Thyroid gland (tissue), 4 donors: Measurements from ENCODE around the gene ADGRG1. TPM values are rescaled to one million over a fixed set of nuclear protein-coding genes. Genes with fewer than 3 reads are reported as not detected.

Experiments used
- DNase-seq, 2 donors: peaks; one replicate each; pipeline ENCODE4 v3.0.0-alpha.2; 2019
- H3K27ac ChIP-seq, 3 donors: fragments of 200-600 bp; sonication (generic); 1 replicate in 2 of 3; 2 replicates in 1 of 3; pipeline ENCODE4 v1.5.1; 2016 to 2019; ENCODE audit warnings: mild to moderate bottlenecking in 1 of 3, moderate library complexity in 1 of 3
- H3K27me3 ChIP-seq: fragments of 200-600 bp; sonication (generic); one replicate; pipeline ENCODE4 v1.5.1; 2019
- H3K36me3 ChIP-seq, 2 donors: fragments of 200-600 bp; sonication (generic); one replicate each; pipeline ENCODE4 v1.5.1; 2016 to 2019
- H3K4me1 ChIP-seq, 2 donors: fragments of 200-600 bp; sonication (generic); one replicate each; pipeline ENCODE4 v1.5.1; 2017 to 2019
- H3K4me3 ChIP-seq, 3 donors: fragments of 200-600 bp; sonication (generic); replicated peaks in 1 of 3; 1 replicate in 2 of 3; 2 replicates in 1 of 3; pipeline ENCODE4 v1.5.1; 2016; ENCODE audit warnings: mild to moderate bottlenecking in 1 of 3
- H3K9me3 ChIP-seq: fragments of 200-600 bp; sonication (generic); one replicate; pipeline ENCODE4 v1.5.1; 2017
- POLR2A ChIP-seq, 2 donors: fragments of 450-650 bp; IDR thresholded peaks; one replicate each; pipeline ENCODE4 v1.6.1; 2017; ENCODE audit warnings: antibody characterized with exemption in 2 of 2, mild to moderate bottlenecking in 2 of 2, moderate library complexity in 1 of 2
- WGBS, 2 donors: methylation state at CpG; one replicate each; pipeline ENCODE4 v1.1.5; 2017; 5-methylcytosine and 5-hydroxymethylcytosine counted together
- intact Hi-C: fragments of 100-400 bp; cut with DNase I; formaldehyde crosslinking; loops from one replicate; pipeline ENCODE4 v1.15.1; 2023
- total RNA-seq, 4 donors: library from RNA; depleted of rRNA; stranded (reverse); fragments of >200 nt; gene quantifications; one replicate each; pipeline ENCODE4 v1.2.3, GENCODE V29; 2016
- TF ChIP-seq, protein P1 (sequence below), 6 experiments: fragments of 200-600 bp in 3 of 6; fragments of 450-650 bp in 3 of 6; sonication (generic) in 3 of 6; IDR thresholded peaks; one replicate each; pipeline ENCODE4 v1.5.1; 2016 to 2019; ENCODE audit warnings: antibody characterized with exemption in 6 of 6, mild to moderate bottlenecking in 2 of 6, inconsistent platforms in 1 of 6, moderate library complexity in 1 of 6

Gene ADGRG1
- total RNA-seq, 4 donors from 2014 or later: 120 to 295 (median 239) TPM

GRCh38 chr16:57689762-57690558 is 61.5 kb downstream of the ADGRG1 start:
- H3K27me3 ChIP-seq: no peaks in the 10 kb centered on the region
- no peak for TF ChIP-seq POLR2A (IDR thresholded peaks at IDR 0.05)
- TF ChIP-seq, protein P1, sequence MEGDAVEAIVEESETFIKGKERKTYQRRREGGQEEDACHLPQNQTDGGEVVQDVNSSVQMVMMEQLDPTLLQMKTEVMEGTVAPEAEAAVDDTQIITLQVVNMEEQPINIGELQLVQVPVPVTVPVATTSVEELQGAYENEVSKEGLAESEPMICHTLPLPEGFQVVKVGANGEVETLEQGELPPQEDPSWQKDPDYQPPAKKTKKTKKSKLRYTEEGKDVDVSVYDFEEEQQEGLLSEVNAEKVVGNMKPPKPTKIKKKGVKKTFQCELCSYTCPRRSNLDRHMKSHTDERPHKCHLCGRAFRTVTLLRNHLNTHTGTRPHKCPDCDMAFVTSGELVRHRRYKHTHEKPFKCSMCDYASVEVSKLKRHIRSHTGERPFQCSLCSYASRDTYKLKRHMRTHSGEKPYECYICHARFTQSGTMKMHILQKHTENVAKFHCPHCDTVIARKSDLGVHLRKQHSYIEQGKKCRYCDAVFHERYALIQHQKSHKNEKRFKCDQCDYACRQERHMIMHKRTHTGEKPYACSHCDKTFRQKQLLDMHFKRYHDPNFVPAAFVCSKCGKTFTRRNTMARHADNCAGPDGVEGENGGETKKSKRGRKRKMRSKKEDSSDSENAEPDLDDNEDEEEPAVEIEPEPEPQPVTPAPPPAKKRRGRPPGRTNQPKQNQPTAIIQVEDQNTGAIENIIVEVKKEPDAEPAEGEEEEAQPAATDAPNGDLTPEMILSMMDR (IDR thresholded peaks at IDR 0.05): no peak
- no peak overlapping the region for H3K27ac ChIP-seq
- no peaks in the 10 kb centered on the region for H3K9me3 ChIP-seq
- H3K4me1 ChIP-seq: no peaks in the 10 kb centered on the region
- H3K36me3 ChIP-seq: no peaks in the 10 kb centered on the region
- 64 to 73% methylated on average over 12 to 13 of the region's 13 CpGs for WGBS, 2 donors
- no peak overlapping the region for H3K4me3 ChIP-seq
- intact Hi-C loops: no loop called here
- no peak for DNase-seq

DNA sequence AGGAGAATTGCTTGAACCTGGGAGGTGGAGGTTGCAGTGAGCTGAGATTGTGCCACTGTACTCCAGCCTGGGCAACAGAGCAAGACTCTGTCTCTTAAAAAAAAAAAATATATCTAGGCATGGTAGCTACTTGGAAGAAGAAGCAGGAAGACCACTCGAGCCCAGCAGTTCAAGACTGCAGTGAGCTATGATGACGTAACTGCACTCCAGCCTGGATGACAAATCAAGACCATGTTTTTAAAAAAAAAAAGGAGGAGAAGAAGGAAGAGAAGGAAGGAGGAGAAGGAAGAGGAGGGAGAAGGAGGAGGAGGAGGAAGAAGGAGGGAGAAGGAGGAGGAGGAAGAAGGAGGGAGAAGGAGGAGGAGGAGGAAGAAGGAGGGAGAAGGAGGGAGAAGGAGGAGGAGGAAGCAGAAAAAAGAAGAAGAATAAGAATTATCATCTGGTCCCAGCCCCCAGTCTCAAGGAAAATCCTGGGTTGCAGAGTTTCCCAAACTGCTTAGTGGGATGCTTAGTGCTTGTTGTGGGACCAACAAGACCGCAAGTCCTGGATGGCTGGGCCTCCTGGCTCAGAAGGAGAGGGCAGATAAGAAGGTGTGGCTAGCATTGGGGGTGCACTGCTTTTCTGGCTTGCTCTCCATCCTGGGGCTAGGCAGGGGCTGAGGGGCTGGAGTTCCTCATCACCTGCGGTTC is 62.5 kb downstream of the ADGRG1 start:
- WGBS, 2 donors: 67 to 78% methylated on average over 4 of the region's 4 CpGs
- Histone ChIP-seq H3K27ac (no peak overlapping the region), H3K36me3 (no peaks in the 10 kb centered on the region), H3K4me1 (no peaks in the 10 kb centered on the region), H3K27me3 (no peaks in the 10 kb centered on the region), H3K9me3 (no peaks in the 10 kb centered on the region), H3K4me3 (no peak overlapping the region)
- intact Hi-C loops: no loop called here
- DNase-seq: no peak
- TF ChIP-seq, protein P1 (IDR thresholded peaks at IDR 0.05): no peak
- TF ChIP-seq POLR2A (IDR thresholded peaks at IDR 0.05): no peak

DNA sequence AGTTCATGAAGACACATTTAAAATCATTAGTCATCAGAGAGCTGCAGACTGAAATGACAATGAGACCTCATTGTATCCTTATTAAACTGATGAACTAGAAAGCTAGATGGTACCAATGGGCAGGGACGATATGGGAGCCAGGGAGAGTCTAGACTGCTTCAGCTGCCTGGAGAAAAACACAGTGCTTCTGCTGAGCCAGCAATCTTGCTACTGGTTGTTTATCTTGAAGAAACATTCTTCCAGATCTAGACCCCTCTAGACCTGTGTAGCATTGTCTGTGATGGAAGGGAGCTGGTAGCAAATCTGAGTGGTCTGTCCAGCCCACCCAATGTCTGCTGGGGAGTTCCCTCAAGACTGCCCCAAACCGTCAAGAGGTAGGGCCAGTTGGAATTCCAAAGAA is 64.2 kb downstream of the ADGRG1 start:
- 66 to 77% methylated on average over 2 of the region's 2 CpGs for WGBS, 2 donors
- no peaks in the 10 kb centered on the region for H3K4me1 ChIP-seq
- TF ChIP-seq, protein P1 (IDR thresholded peaks at IDR 0.05): no peak
- no peak for TF ChIP-seq POLR2A (IDR thresholded peaks at IDR 0.05)

DNA sequence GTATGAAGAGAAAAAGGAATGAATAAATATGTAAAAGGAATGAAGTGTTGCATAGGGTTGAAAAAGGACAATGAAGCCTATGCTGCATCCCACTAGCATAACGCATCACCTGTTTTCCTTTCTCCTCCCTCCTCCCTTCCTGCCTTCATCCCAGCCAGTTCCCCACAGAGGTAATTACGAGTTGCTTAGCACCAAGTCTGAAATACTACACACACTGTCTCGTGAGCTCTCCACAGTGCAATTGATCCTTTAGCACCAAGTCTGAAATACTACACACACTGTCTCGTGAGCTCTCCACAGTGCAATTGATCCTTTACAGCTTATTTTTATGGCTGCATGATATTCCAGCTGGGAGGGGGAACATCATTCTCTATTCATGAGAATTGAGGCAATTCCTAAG is 65.1 kb downstream of the ADGRG1 start:
- Histone ChIP-seq H3K4me1 (no peaks in the 10 kb centered on the region), H3K4me3 (no peak overlapping the region)
- 81 to 88% methylated on average over 4 of the region's 4 CpGs for WGBS, 2 donors

More for the DNA sequence above, 64.2 kb downstream of the ADGRG1 start:
- Histone ChIP-seq H3K27me3 (no peaks in the 10 kb centered on the region), H3K36me3 (no peaks in the 10 kb centered on the region), H3K9me3 (no peaks in the 10 kb centered on the region), H3K27ac (no peak overlapping the region), H3K4me3 (no peak overlapping the region)
- intact Hi-C loops: no loop called here
- DNase-seq: no peak

More for the DNA sequence above, 65.1 kb downstream of the ADGRG1 start:
- TF ChIP-seq POLR2A (IDR thresholded peaks at IDR 0.05): no peak
- TF ChIP-seq, protein P1 (IDR thresholded peaks at IDR 0.05): no peak
- Histone ChIP-seq H3K9me3 (no peaks in the 10 kb centered on the region), H3K27ac (no peak overlapping the region), H3K36me3 (no peaks in the 10 kb centered on the region), H3K27me3 (no peaks in the 10 kb centered on the region)
- intact Hi-C loops: no loop called here
- DNase-seq: no peak
